ENCODE measurements around the gene TECR. TPM values are rescaled to one million over a fixed set of nuclear protein-coding genes. Genes with fewer than 3 reads are reported as not detected.
A peak's percentile ranks its signal among the peaks of the same experiment; 100 is the strongest.

The TECR gene
- total and polyA plus RNA-seq, 9 of the 15 experiments (the other 6 are each of a cell fraction or from before 2014, with no cell fraction given), result 29.3 to 211 (median 81.4) TPM

- TF ChIP-seq TEAD1 (CRISPR knock-in tag; IDR thresholded peaks at IDR 0.05) (0 out of 4 replicates have a peak, but pooled peaks of 1 of the 2 experiments have one; percentile 28), HMBOX1 (IDR thresholded peaks at IDR 0.05) (peak; percentile 57; the same call in 1 of the 2 replicates)
These were observed 21.5 kb upstream of the TECR start (continued) for GRCh38 chr19:14507704-14508542.

- intact Hi-C loops (cut with micrococcal nuclease) (no loop called here), in situ Hi-C loops (cut with MboI) (no loop called here)
- DNase-seq (ENCODE audit: extremely low read depth in 1 of 4, low spot score in 3 of 4) (peak in 1 of 4 experiments; percentile 43), ATAC-seq (peak; percentile 19), FAIRE-seq (peak; percentile 32)
- Histone ChIP-seq H3K9me1 (ENCODE audit: control insufficient read depth, insufficient read depth, low read length) (no peaks in the 10 kb centered on the region), H3K9ac (ENCODE audit: insufficient read depth in 1 of 2, low read depth in 2 of 2, low read length in 2 of 2) (peak overlapping the region in 1 of 2 experiments; percentile 45; a peak in 1 of 4 replicates), H3K27me3 (ENCODE audit: control insufficient read depth in 2 of 2, insufficient read depth in 2 of 2, low read length in 2 of 2) (no peaks in the 10 kb centered on the region), H3K4me3 (no peak overlapping the region), H3K4me1 (replicated peaks in 1 of 2; ENCODE audit: control insufficient read depth in 2 of 2, insufficient read depth in 2 of 2, low read length in 2 of 2) (peaks cover 43 to 58% of the 10 kb centered on the region in 2 experiments), H3K27ac (ENCODE audit: extremely low read depth, low read depth, low read length) (peak overlapping the region; percentile 54; the same call in 1 of the 3 replicates), H3K79me2 (ENCODE audit: control insufficient read depth, insufficient read depth, low read length) (peaks cover 16% of the 10 kb centered on the region), H2AFZ (ENCODE audit: low read depth, low read length) (0 out of 2 replicates have a peak overlapping the region, but pooled peaks have one; percentile 12), H3K36me3 (ENCODE audit: control insufficient read depth, insufficient read depth, low read length) (peaks cover 20% of the 10 kb centered on the region), H3K4me2 (ENCODE audit: insufficient read depth, low read length) (no peak overlapping the region), H3K9me3 (replicated peaks; ENCODE audit: control insufficient read depth, insufficient read depth, low read depth, low read length) (no peaks in the 10 kb centered on the region), H4K20me1 (replicated peaks; ENCODE audit: control insufficient read depth, insufficient read depth, low read length) (peaks cover 6% of the 10 kb centered on the region)
- CTCF ChIA-PET (ENCODE audit: low intra/inter-chr PET ratio), result no interaction called here
- BruUV-seq (replicated peaks), result no TSS peak
- POLR2A ChIA-PET, result interaction anchor here (0.5 to 2.1 kb wide), 4 partner anchors 11 to 66 kb away, joined by 3 to 5 read pairs (median 4); partner anchors contain the start of gene GIPC1
- 32% methylated on average over 19 of the region's 22 CpGs for WGBS (ENCODE audit: insufficient coverage, low coverage, missing lambda C conversion rate)
- TF ChIP-seq ZNF354B (CRISPR knock-in tag; IDR thresholded peaks at IDR 0.05) (no peak), MECOM (CRISPR knock-in tag; IDR thresholded peaks at IDR 0.05) (no peak), ZNF431 (CRISPR knock-in tag; IDR thresholded peaks at IDR 0.05) (no peak), NUFIP1 (IDR thresholded peaks at IDR 0.05; ENCODE audit: partially characterized antibody) (no peak), SAFB (IDR thresholded peaks at IDR 0.05; ENCODE audit: borderline replicate concordance, low read depth, low read length) (no peak), MAFG (tag; conservative IDR thresholded peaks at IDR 0.05) (no peak; the same call in 1 of the 2 replicates), HINFP (tag; conservative IDR thresholded peaks at IDR 0.05; ENCODE audit: low read depth) (no peak), SMARCE1 (IDR thresholded peaks at IDR 0.05) (peak; percentile 38; the same call in 1 of the 2 replicates), NELFE (IDR thresholded peaks at IDR 0.05; ENCODE audit: insufficient read depth, insufficient read length) (no peak), ZNF57 (CRISPR knock-in tag; IDR thresholded peaks at IDR 0.05) (no peak), BRF2 (IDR thresholded peaks at IDR 0.05; ENCODE audit: borderline replicate concordance, insufficient read depth, insufficient read length) (no peak), KLF16 (IDR thresholded peaks at IDR 0.05) (no peak), ZNF830 (CRISPR knock-in tag; IDR thresholded peaks at IDR 0.05) (no peak)
These were observed 18.8 kb upstream of the TECR start for GRCh38 chr19:14510311-14511228.
